Activated CD4-positive, alpha-beta T cell treated with anti-CD3 and anti-CD28 coated beads, Interleukin-10, Interleukin-2, amounts not matched to agents 100 ng/mL and 50 ng/mL, durations not matched to agents 16 hours and 8 hours (primary cell): ENCODE data around the gene SMAD1.

Source experiments
- DNase-seq: peaks from one replicate; pipeline ENCODE4 v3.0.0-alpha.2; 2020

Gene SMAD1

DNA sequence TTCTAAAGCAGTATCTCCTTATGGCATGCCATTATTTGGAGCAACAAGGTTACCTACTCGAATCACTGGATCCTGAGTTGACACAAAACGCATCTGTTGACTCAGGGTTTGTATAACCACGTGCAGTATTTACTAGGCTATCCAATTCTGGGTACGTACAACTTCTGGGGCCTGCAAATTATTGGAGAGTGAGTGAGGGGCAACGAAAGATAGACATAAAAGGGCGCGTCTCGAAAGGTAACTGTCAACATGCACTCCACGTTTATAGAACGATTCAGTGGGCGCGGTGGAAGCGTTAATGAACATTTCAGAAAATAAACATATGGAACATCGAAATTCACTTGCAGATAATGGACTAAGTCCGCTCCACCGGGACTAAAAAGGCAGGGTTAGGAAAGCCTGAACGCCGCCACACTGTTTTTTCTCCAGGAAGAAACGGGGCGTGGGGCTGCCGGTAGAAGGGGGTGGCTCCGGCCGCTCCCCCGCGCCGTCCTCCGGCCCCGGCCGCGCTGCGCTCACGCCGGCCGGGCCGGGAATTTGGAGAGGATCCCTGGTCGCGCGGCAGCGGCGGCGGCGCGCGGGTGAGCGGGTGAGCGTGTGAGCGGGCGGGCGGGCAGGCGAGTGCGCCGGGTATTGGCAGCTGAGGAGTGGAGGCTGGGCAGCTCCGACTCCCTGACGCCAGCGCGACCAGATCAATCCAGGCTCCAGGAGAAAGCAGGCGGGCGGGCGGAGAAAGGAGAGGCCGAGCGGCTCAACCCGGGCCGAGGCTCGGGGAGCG, at the start of gene SMAD1:
Gene SMAD1 (plus strand): TSS at position 690 of the 778 bp plus-strand sequence. CDS start 32,761 bp downstream, outside the sequence.
- DNase-seq = peak; percentile 44

DNA sequence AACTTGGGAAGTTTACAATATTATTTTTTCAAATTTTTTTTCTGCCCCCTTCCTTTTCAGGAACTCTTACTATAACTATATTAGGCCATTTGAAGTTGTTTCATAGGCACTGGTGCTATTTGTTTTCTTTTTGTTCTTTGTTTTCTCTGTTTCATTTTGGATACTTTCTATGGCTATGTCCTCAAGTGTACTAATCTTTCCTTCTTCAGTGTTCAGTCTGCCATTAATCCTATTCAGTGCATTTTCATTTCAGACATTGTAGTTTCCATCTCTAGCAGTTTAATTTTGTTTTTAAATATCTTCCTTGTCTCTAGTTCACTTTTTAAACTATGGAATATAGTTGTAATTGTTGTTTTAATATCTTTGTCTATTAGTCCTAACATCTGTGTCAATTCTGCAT, 48.0 kb upstream of the SMAD1 start:
- no peak for DNase-seq

DNA sequence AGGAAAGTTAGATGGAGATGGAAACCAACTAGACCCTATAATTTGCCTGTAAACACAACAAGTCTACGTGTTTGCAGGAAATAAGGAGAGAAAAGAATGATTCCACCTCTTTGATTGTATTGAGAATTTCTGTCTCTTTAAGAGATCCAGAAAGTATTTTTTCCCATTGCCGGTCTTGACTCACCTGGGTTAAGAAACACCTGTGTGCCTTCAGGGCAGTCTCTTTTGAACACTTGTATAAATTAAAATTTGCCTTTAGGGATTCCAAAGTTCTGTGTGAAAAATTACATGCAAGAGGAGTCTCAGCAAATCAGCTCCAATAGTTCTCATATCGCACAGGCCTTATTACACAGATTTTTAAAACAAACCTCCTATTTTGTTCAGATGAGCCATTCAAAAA, 46.0 kb upstream of the SMAD1 start:
- DNase-seq = no peak

DNA sequence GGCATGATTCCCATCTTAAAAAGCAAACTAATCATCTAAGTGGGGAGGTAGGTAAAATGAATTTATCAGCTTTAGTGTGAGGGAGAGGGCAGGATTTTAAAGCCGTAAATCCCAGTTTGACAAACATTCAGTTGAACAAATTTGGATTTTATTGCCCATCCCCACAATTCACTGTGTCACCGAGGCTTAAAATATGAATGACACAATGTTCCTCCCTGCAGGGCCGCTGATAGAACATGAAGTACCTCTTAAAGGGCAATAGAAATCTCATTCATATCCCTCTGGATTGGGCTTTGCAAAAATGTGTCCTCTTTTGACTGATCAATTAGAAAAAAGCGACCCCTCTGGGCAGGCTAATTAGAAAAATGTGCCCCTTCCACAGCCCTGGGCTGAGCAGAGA, 45.5 kb upstream of the SMAD1 start:
- DNase-seq = no peak

DNA sequence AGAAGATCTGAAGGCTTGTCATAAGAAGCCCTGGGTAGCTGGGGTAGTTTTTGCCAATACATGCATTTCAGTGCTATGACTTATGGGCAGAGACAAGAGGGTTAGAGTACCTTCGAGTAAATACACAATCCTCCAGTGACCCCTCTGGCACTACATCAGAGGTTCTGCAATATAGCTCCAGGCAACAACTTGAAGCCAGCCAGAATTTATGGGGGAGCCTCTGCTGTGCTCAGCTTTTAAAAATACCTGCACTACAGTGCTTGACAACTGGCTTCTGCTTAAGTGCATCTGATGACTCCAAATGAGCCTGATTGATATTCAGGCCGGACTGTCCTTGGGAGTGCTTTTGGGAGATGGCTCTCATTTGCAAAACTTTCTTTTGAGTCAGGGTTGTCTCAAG, 44.9 kb upstream of the SMAD1 start:
- DNase-seq = no peak

DNA sequence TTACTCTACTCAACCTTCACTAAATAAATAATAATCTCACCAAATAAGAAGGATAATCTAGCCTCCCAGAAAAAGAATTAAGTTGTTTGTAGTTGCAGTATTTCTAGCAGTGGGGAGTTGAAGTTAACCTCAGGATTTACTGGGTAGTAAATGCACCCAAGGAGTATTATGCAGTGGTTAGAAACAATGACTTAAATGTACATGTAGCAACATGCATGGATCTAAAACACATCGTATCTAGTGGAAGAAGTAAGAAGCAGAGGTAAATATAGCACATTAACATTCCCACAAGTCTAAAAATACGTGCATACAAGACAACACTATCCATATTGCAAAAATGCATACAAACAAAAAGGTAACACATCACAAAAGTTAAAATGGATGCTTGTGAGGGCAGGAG, 44.2 kb upstream of the SMAD1 start:
- no peak for DNase-seq

DNA sequence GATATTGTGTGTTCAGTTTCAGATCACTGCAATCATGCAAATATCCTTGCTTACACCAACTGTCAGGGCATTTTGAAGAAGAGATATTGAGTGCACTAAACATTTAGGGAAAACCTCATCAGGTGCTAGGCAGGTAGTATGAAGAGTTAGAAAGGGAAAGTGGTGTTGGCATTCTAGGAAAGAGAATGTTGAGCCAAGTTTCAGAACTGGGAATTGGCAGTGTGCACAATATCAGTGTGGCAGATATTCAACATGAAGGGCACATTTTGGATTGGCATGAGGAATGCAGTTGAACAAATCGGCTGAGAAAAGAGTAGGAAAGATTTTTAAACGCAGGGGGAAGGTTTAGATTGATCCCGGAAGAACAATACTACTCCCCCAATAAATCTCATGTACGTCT, 43.4 kb upstream of the SMAD1 start:
- DNase-seq = no peak

DNA sequence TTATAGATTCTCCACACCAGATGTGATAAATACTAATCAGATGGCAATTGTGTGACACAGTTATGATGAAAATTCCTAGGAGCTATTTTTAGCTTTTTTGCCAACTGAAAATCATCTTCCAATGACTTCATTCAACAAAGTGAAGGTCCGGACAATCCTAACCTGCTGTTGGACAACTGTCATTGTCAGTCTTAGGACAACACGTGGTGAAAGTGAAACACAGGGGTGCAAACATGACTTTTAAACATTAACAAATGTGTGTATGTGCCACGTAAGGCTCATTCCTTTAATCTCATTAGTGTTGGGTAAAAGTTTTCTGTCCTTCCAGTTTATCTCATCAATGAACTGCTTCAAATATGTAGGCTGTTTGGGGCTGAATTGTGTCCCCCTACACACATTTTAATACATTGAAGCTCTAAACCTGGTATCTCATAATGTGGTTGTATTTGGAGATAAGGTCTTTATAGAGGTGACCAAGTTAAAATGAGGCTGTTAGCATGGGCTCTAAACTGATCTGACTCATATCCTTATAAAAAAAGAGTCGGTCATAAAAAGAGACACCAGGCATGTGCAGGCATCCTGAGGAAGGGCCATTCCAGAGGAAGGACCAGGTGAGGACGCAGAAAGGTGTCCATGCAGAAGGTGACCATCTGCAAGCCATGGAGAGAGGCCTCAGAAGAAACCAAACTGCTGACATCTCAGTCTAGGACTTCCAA, 41.2 kb upstream of the SMAD1 start:
- no peak for DNase-seq

DNA sequence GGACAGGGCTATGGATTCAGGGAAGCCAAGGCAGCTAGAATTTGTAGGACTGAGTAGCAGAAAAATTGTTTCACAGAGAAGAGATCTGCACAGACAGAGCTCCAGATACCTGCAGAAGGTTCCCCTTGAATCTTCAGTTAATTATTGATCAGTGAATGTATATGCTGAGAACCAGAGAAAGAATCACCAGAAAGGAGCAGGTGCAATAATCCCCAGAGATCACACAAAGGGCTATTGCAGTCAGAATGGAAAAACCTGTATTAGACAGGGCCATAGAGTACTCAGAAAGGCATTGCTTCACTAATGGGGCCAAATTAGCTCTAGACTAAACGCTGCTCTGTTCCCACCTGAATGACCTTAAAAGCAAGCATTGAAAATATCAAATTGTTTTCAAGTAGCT, 35.5 kb upstream of the SMAD1 start:
- DNase-seq = no peak

DNA sequence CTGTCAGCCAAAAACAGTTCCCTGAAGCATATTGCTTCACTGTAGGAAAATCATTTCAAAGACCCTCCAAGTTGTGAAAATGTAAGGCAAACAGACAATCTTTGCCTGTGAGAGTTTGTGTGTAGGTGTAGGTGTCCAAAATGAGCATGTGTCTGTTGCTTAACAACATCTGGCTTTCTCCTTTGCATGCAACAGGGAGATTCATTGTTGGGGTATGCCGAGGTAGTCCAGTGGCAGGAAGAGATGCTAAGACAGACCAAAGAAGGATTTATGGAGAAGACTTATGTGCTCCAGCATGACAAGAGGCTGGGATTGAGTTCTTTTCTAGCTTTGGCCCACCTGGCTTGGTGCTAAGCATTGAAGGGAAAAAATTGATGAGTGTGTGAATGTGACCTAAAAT, 29.8 kb upstream of the SMAD1 start:
- DNase-seq = no peak

DNA sequence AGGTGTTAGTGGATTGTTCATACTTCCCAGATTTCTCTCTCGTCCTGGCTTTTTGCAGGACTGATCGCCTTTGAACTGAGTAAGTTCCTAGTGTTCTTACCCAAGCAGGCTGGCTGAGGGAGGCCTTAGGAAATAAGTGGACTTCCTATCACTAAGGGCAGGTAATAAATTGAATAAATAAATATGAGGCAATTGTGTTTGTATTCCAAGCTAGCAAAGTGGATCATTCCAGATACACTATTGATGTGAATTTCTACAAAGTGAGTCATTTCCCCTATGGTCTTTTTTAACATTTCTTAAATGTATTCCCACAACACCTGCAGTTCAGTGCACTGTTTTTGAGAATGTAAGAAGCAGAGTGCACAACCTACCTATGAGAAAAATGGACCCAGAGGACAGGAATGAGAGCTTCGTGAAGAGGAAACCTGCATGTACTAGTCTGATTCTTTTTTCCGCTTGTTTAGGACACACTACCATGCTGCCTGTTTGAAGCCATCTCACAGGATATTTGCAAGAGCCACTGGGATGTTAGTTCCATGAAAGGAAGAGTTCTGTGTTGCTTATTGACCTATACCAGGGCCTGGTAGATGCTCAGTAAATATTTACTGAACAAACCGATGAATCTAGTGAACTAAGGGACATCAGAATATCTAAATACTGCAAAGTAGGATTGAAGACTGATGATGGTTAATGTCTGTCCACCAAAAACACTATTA, 29.0 kb upstream of the SMAD1 start:
- DNase-seq = no peak

DNA sequence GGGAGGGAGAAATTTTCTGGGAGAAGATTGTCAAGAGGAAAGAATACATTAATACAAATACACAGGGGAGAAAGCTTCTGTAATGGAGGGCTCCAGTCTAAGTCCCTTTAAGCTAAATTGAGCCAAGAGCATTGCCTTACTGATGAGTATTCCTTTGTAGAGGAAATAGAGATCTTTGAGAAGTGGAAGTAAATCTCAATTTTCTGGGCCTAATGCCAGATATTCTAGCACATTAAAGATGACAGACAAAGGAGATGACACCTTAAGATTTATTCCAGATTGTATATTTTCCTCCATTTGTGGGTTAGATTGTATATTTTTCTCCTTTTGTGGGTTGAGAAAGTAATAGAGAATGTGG, 28.5 kb upstream of the SMAD1 start:
- no peak for DNase-seq

DNA sequence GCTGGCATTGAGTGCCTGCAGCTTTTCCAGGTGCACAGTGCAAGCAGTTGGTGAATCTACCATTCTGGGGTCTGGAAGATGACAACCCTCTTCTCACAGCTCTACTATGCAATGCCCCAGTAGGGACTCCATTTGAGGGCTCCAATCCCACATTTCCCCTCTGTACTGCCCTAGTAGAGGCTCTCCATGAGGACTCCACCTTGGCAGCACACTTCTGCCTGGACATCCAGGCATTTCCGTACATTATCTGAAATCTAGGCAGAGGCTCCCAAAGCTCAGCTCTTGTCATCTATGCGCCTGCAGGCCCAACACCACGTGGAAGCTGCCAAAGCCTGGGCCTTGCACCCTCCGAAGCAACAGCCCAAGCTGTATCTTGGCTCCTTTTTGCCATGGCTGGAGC, 8.4 kb upstream of the SMAD1 start:
- no peak for DNase-seq

DNA sequence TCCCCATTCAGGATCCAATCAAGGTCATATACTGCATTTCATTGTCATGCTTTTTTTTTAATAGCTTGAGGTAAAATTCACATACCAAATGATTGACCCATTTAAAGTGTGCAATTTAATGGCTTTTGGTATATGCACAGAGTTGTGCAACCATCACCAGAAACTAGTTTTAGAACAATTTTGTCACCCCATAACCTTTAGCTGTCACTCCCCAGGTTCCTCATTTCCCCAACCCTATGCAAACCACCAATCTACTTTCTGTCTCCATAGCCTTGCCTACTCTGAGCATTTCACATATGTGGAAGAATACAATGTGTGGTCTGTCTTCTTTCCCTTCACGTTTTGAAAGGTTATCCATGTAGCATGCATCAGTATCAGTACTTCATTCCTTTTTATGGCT, 1.4 kb upstream of the SMAD1 start:
- no peak for DNase-seq

DNA sequence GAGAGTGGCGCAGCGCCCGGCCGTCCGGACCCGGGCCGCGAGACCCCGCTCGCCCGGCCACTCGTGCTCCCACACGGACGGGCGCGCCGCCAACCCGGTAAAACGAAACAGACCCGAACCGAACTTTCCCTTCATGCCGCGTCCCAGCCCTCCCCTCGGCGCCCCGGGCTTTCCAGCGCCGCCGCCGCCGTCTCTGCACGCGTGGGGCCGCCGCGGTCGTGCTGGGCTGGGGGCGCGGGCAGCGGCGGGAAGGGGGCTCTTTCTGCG, 222 bp downstream of the SMAD1 start:
- no peak for DNase-seq

DNA sequence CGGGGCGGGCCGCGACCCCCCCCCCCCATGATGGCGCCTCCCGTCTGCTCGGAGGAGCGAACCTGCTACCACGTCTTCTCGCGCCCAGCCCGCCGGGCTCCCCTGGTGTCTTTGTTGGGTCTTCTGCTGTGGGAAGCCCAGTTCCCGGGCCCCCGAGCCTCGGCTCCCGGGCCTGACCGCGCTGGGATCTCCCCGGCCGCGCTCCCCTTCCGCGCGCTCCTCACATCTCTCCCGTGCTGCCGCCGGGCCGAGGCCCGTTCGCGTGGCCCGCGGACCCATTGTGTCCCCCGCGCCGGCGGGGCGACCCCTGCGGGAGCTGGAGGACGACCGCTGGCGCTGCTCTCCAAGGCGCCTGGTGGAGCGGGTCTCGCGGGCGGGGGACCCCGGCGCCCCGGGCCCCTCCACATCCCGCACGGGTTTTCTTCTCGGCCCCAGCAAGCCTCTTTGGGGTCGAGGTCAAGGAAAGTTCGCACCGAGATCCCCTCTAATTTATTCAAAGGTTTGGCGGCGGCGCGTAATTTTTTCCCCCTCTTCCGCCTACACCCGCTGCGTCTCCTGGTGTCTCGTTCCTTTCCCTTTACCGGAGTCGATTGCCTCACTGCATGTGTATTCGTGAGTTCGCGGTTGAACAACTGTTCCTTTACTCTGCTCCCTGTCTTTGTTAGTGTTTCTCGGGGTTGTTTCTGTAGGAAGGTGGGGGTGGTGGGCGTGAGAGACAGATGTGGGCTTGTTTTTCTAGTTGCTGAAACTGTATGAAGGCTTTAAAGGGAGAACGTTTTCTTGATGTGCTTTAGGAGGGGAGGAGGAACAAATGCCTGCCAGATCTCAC, 770 bp downstream of the SMAD1 start:
- peak; percentile 48 for DNase-seq

DNA sequence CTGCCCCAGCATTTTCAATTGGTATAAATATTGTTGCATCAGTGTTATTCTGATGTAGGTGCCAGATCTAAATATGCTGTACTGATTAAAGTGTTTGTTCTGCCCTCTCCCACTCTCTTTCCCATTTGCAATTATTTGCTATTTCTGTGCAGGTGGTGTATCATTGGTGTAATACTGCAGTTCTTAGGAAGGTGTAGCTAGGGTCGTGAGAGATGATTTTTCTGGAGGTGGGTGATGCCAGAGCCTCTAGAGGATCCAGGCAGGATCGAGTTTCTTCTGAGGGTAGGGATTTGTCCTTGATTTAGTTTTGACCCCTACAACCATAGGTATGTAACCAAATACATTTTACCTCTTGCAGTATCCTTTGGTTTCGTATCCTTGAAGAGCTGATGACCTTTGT, 1.9 kb downstream of the SMAD1 start:
- DNase-seq = no peak

DNA sequence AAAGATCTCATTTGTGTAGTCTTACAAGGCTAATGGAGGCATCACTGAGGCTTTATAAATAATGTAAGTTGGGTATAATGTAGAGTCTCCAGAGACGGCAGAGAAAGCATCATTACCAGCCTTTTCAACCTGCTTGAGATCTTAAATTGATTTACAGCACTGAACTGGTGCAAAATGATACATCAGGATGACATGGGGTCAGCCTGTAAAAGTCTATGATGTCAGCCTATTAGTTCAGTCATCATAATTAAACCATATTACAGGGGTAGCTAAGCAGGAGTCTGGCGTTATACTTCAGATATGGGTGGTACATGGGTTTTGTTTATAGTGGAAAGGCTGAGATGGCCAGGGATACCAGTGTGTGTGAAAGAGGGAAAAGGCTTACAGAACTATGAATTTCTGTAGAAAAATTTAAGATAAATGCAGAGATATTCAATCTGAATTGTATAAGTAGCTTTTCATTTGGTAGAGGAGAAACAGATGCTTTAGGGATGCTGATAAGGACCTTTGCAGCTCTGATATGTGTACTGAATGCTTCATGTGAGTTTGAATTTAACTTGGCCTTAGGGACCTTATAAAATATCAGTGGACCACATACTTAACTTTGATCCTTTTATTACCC, 2.7 kb downstream of the SMAD1 start:
- no peak for DNase-seq

DNA sequence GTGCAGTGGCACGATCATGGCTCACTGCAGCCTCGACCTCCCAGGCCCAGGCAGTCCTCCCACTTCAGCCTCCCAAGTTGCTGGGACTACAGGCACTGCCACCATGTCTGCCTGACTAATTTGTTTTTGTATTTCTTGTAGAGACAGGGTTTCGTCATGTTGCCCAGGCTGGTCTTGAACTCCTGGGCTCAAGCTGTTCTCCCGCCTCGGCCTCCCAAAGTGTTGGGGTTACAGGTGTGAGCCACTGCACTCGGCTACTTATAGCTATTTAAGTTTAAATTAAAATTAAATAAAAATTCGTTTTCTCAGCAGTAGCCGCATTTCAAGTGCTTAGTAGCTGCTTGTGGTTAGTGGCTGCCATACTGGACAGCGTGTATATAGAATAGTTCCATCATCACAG, 3.5 kb downstream of the SMAD1 start:
- DNase-seq = no peak

DNA sequence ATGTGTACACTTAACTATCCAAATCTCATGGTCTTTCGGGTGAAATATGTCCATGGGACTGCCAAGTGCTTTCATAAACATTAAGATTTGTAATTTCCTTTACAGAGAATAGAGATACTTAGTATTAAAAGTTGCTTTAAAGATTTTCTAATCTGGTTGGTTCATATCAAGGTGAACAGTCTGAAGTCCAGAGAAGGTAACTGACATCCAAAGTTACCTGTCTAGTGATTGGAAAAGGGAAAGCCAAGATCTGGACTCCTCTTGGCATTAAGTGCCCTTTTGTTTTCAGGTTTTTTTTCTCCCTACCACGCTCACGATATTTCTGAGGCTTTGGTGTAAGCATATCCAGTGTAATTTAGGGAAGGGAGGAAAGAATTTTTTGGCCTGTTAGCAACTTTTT, 5.0 kb downstream of the SMAD1 start:
- no peak for DNase-seq

DNA sequence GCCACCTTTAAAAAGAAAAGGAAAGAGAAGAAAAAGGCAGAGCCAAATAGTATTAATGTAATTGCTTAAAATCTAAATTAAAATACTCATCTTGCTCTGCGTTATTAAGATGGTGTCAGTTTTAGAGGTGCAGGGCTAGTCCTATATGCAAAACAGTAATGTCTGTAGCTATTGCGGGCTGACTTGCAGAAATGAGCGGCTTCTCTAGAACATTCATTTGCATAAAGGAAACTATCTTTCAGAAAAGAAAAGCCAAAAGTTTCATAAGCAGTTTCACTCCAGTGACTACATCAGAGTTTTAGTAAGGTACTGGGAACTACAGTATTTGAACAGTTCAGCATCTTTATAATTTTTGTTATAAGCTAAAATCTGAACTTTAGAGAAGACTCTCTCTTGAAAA, 6.0 kb downstream of the SMAD1 start:
- peak; percentile 75 for DNase-seq

DNA sequence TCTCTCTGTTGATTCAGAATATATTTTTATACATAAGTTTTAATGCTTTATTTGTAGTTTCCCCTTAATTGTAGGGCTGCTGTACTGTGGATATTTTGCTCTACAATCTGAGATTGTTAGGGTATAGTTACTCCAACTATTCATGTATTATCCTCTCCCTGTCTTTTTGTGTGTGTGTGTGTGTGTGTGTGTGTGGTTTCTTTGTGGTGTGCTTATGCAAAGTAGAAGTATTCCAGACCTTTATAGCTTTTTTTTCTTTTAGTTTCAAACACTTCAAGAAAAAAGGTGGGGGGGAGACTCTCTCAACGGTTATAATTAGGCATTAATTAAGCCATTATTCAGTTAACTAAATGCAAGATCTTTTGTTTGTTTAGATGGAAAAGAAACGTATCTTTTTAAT, 6.7 kb downstream of the SMAD1 start:
- DNase-seq = no peak

DNA sequence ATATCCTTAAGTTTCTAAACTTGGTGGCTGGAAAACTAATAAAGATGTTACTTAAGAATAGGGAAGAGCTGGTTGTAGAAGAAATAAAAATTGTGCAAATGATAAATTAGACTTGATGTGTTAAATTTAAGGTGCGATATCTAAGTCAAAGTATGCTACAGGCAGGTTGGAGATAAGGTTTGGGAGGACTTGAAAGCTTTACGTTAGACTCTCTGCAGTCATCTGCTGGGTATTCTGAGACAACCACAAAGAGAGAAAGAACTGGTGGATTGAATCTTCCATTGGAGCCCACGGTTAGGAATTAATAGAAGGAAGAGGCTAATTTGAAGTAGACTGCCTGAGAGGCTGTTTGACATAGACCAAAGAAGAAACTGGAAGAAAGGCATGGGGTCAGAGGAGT, 7.9 kb downstream of the SMAD1 start:
- no peak for DNase-seq
